Measurements from ENCODE around the gene CRB3.

CRB3 gene

DNA sequence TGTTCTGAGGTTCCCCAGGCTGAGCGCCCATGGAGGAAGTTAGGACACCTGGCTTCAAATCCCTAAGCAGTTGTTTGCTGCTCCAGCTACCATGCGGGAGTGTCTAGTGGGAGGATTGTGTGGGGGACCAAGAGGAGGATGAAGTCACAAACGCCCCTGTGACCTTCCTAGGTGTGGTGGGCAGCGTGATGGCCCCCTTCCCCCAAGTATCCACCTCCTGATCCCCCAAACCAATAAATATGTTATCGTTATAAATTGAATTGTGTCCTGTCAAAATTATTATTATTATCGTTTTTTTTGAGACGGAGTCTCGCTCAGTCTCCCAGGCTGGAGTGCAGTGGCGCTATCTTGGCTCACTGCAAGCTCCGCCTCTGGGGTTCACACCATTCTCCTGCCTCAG lies 30.4 kb upstream of the CRB3 start, which contains the start of gene SLC25A41:
Gene SLC25A41 (minus strand): TSS at position 101 of the 400 bp plus-strand sequence. CDS start 70 bp downstream, at position 31.
- Histone ChIP-seq H3K9ac (ENCODE audit: low read length) (no peak within 1 kb of the TSS), H3K14ac (ENCODE audit: low read length in 2 of 2) (no peak within 1 kb of the TSS), H3K4me1 (ENCODE audit: control insufficient read depth, insufficient read depth, low read depth, low read length) (no peaks in the 10 kb centered on the region), H3K27me3 (ENCODE audit: control insufficient read depth in 1 of 2, insufficient read depth in 1 of 2, low read length in 2 of 2) (peaks cover 10 to 16% of the 10 kb centered on the region in 2 experiments), H2AK5ac (ENCODE audit: low read length, severe bottlenecking) (no peak within 1 kb of the TSS), H3K9me3 (ENCODE audit: control insufficient read depth, low read length) (no peaks in the 10 kb centered on the region), H3K18ac (ENCODE audit: low read depth in 1 of 2, low read length in 2 of 2) (no peak within 1 kb of the TSS), H2BK120ac (ENCODE audit: low read depth, low read length) (peak within 1 kb of the TSS; percentile 19), H2BK15ac (ENCODE audit: low read depth, poor library complexity, severe bottlenecking) (no peak within 1 kb of the TSS), H2BK5ac (ENCODE audit: low read depth, low read length, poor library complexity, severe bottlenecking) (no peak within 1 kb of the TSS), H2AFZ (ENCODE audit: low read depth, low read length) (no peak within 1 kb of the TSS), H3K36me3 (ENCODE audit: control insufficient read depth in 1 of 2, insufficient read depth in 2 of 2, low read depth in 1 of 2, low read length in 2 of 2) (no peaks in the 10 kb centered on the region), H3K4ac (ENCODE audit: low read depth in 1 of 2, low read length in 2 of 2) (no peak within 1 kb of the TSS), H3K27ac (ENCODE audit: low read length, poor library complexity, severe bottlenecking) (no peak within 1 kb of the TSS), H4K8ac (ENCODE audit: low read length) (no peak within 1 kb of the TSS), H3K79me1 (replicated peaks; ENCODE audit: low read length, poor library complexity, severe bottlenecking) (no peaks in the 10 kb centered on the region), H3K4me3 (ENCODE audit: insufficient read depth in 1 of 2, low read depth in 1 of 2, low read length in 2 of 2) (no peak within 1 kb of the TSS), H4K91ac (ENCODE audit: low read length) (peak within 1 kb of the TSS; percentile 43), H3K23ac (ENCODE audit: low read length in 2 of 2) (no peak within 1 kb of the TSS), H3K4me2 (ENCODE audit: low read length, poor library complexity, severe bottlenecking) (no peak within 1 kb of the TSS), H2BK12ac (ENCODE audit: low read length in 2 of 2) (no peak within 1 kb of the TSS)
- DNase-seq: no peak
- 91% methylated on average over 8 of the region's 10 CpGs for WGBS

DNA sequence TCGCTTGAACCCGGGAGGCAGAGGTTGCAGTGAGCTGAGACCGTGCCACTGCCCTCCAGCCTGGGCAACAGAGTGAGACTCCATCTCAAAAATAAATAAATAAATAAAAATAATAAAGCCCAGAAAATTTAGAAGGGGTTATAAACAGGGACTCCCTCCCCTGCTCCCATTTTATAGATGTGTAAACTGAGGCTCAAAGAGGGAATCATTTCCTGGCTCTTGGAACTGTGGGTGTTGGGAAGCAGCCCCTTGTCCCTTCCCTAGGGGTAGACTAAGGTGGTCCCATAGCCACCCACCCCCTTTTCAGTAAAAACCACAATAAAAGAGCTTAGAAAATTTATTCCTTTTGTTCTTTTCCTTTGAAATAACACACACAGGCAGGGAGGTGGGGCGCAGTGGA lies 24.3 kb upstream of the CRB3 start:
- no peak overlapping the region for H3K9ac ChIP-seq (ENCODE audit: low read length)
- WGBS: 67% methylated on average over 1 of the region's 4 CpGs
- no peak overlapping the region for H2BK5ac ChIP-seq (ENCODE audit: low read depth, low read length, poor library complexity, severe bottlenecking)
- H3K9me3 ChIP-seq (ENCODE audit: control insufficient read depth, low read length): no peaks in the 10 kb centered on the region
- no peak overlapping the region for H4K8ac ChIP-seq (ENCODE audit: low read length)
- no peak overlapping the region for H3K18ac ChIP-seq (ENCODE audit: low read depth in 1 of 2, low read length in 2 of 2)
- peaks cover 0 to 14% of the 10 kb centered on the region in 2 experiments for H3K36me3 ChIP-seq (ENCODE audit: control insufficient read depth in 1 of 2, insufficient read depth in 2 of 2, low read depth in 1 of 2, low read length in 2 of 2)
- H3K27ac ChIP-seq (ENCODE audit: low read length, poor library complexity, severe bottlenecking): no peak overlapping the region
- no peak overlapping the region for H2AK5ac ChIP-seq (ENCODE audit: low read length, severe bottlenecking)
- no peak overlapping the region for H3K4me3 ChIP-seq (ENCODE audit: insufficient read depth in 1 of 2, low read depth in 1 of 2, low read length in 2 of 2)
- H2BK12ac ChIP-seq (ENCODE audit: low read length in 2 of 2): no peak overlapping the region
- no peak overlapping the region for H2BK120ac ChIP-seq (ENCODE audit: low read depth, low read length)
- no peak overlapping the region for H3K4me2 ChIP-seq (ENCODE audit: low read length, poor library complexity, severe bottlenecking)
- DNase-seq: no peak
- no peaks in the 10 kb centered on the region for H3K79me1 ChIP-seq (replicated peaks; ENCODE audit: low read length, poor library complexity, severe bottlenecking)
- H4K91ac ChIP-seq (ENCODE audit: low read length): no peak overlapping the region
- H2AFZ ChIP-seq (ENCODE audit: low read depth, low read length): no peak overlapping the region
- no peak overlapping the region for H3K23ac ChIP-seq (ENCODE audit: low read length in 2 of 2)
- H2BK15ac ChIP-seq (ENCODE audit: low read depth, poor library complexity, severe bottlenecking): no peak overlapping the region
- H3K14ac ChIP-seq (ENCODE audit: low read length in 2 of 2): no peak overlapping the region
- H3K27me3 ChIP-seq (ENCODE audit: control insufficient read depth in 1 of 2, insufficient read depth in 1 of 2, low read length in 2 of 2): no peaks in the 10 kb centered on the region
- H3K4ac ChIP-seq (ENCODE audit: low read depth in 1 of 2, low read length in 2 of 2): no peak overlapping the region
- H3K4me1 ChIP-seq (ENCODE audit: control insufficient read depth, insufficient read depth, low read depth, low read length): no peaks in the 10 kb centered on the region

DNA sequence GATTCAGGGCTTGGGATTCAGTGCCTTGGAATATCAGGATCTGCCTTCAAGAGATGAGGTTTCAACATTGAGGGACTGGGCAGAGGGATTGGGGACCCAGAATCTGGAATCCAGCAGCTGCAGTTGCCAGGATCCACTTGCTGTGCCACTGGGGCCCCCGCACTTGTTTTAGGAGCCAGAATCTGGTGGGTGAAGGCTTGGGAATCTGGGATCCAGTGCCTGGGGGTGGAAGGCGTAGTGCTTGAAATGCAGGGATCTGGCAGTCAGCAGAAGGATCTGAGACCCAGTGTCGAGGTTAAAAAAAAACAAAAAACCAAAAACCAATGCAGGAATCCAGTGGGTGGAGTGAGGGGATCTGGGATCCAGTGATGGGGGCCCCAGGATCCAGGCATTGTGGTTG lies 23.2 kb upstream of the CRB3 start:
- H3K27ac ChIP-seq (ENCODE audit: low read length, poor library complexity, severe bottlenecking): no peak overlapping the region
- H3K4me3 ChIP-seq (ENCODE audit: insufficient read depth in 1 of 2, low read depth in 1 of 2, low read length in 2 of 2): no peak overlapping the region
- no peak overlapping the region for H2BK15ac ChIP-seq (ENCODE audit: low read depth, poor library complexity, severe bottlenecking)
- H3K18ac ChIP-seq (ENCODE audit: low read depth in 1 of 2, low read length in 2 of 2): no peak overlapping the region
- H3K23ac ChIP-seq (ENCODE audit: low read length in 2 of 2): no peak overlapping the region
- H4K8ac ChIP-seq (ENCODE audit: low read length): no peak overlapping the region
- H2BK120ac ChIP-seq (ENCODE audit: low read depth, low read length): no peak overlapping the region
- H3K14ac ChIP-seq (ENCODE audit: low read length in 2 of 2): no peak overlapping the region
- no peak overlapping the region for H3K4ac ChIP-seq (ENCODE audit: low read depth in 1 of 2, low read length in 2 of 2)
- peaks cover 5% of the 10 kb centered on the region for H3K9me3 ChIP-seq (ENCODE audit: control insufficient read depth, low read length)
- H2BK5ac ChIP-seq (ENCODE audit: low read depth, low read length, poor library complexity, severe bottlenecking): no peak overlapping the region
- no peak for DNase-seq
- H2AFZ ChIP-seq (ENCODE audit: low read depth, low read length): no peak overlapping the region
- WGBS: 95% methylated on average over 3 of the region's 3 CpGs
- no peak overlapping the region for H4K91ac ChIP-seq (ENCODE audit: low read length)
- no peak overlapping the region for H3K9ac ChIP-seq (ENCODE audit: low read length)
- H2AK5ac ChIP-seq (ENCODE audit: low read length, severe bottlenecking): no peak overlapping the region
- H2BK12ac ChIP-seq (ENCODE audit: low read length in 2 of 2): no peak overlapping the region
- no peaks in the 10 kb centered on the region for H3K4me1 ChIP-seq (ENCODE audit: control insufficient read depth, insufficient read depth, low read depth, low read length)
- H3K36me3 ChIP-seq (ENCODE audit: control insufficient read depth in 1 of 2, insufficient read depth in 2 of 2, low read depth in 1 of 2, low read length in 2 of 2): peaks cover 0 to 25% of the 10 kb centered on the region in 2 experiments
- H3K27me3 ChIP-seq (ENCODE audit: control insufficient read depth in 1 of 2, insufficient read depth in 1 of 2, low read length in 2 of 2): no peaks in the 10 kb centered on the region
- H3K4me2 ChIP-seq (ENCODE audit: low read length, poor library complexity, severe bottlenecking): no peak overlapping the region
- H3K79me1 ChIP-seq (replicated peaks; ENCODE audit: low read length, poor library complexity, severe bottlenecking): no peaks in the 10 kb centered on the region

DNA sequence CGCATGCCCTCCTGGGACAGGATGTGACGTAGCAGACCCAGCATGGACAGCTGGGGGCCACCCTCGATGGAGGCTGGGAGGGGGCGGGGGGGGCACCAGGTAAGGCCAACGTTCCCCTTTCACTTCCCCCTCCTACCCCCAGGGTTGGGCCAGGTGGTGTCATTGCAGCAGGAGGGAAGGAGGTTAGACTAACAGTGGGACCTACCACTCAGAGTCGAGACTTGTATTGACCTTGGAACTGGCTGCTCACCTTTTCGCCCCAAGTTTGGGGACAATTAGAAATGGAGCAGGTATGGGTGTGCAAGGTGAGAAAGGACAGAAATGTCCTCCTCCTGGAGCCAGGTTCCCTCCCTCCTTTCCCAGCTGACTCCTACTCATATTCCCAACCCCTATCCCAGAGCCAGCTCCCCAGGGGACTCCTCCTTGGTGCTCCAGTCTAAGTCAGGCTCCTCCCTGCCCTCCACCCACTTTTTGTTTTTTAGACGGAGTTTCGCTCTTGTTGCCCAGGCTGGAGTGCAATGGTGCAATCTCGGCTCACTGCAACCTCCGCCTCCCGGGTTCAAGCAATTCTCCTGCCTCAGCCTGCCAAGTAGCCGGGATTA lies 21.9 kb upstream of the CRB3 start:
- Histone ChIP-seq H3K27ac (ENCODE audit: low read length, poor library complexity, severe bottlenecking) (no peak overlapping the region), H3K23ac (ENCODE audit: low read length in 2 of 2) (no peak overlapping the region), H2AK5ac (ENCODE audit: low read length, severe bottlenecking) (no peak overlapping the region), H3K4me1 (ENCODE audit: control insufficient read depth, insufficient read depth, low read depth, low read length) (no peaks in the 10 kb centered on the region), H3K4me3 (ENCODE audit: insufficient read depth in 1 of 2, low read depth in 1 of 2, low read length in 2 of 2) (no peak overlapping the region), H2AFZ (ENCODE audit: low read depth, low read length) (no peak overlapping the region), H3K9me3 (ENCODE audit: control insufficient read depth, low read length) (peaks cover 8% of the 10 kb centered on the region), H3K4ac (ENCODE audit: low read depth in 1 of 2, low read length in 2 of 2) (no peak overlapping the region), H2BK120ac (ENCODE audit: low read depth, low read length) (no peak overlapping the region), H3K36me3 (ENCODE audit: control insufficient read depth in 1 of 2, insufficient read depth in 2 of 2, low read depth in 1 of 2, low read length in 2 of 2) (peaks cover 0 to 30% of the 10 kb centered on the region in 2 experiments), H2BK15ac (ENCODE audit: low read depth, poor library complexity, severe bottlenecking) (no peak overlapping the region), H4K8ac (ENCODE audit: low read length) (no peak overlapping the region), H2BK5ac (ENCODE audit: low read depth, low read length, poor library complexity, severe bottlenecking) (no peak overlapping the region), H3K79me1 (replicated peaks; ENCODE audit: low read length, poor library complexity, severe bottlenecking) (no peaks in the 10 kb centered on the region), H3K27me3 (ENCODE audit: control insufficient read depth in 1 of 2, insufficient read depth in 1 of 2, low read length in 2 of 2) (no peaks in the 10 kb centered on the region), H2BK12ac (ENCODE audit: low read length in 2 of 2) (no peak overlapping the region), H4K91ac (ENCODE audit: low read length) (no peak overlapping the region), H3K18ac (ENCODE audit: low read depth in 1 of 2, low read length in 2 of 2) (no peak overlapping the region), H3K14ac (ENCODE audit: low read length in 2 of 2) (no peak overlapping the region), H3K9ac (ENCODE audit: low read length) (no peak overlapping the region), H3K4me2 (ENCODE audit: low read length, poor library complexity, severe bottlenecking) (no peak overlapping the region)
- WGBS: 94% methylated on average over 7 of the region's 13 CpGs
- no peak for DNase-seq
